Muscle of back (tissue), 11 donors: ENCODE results near the gene ALX3. TPM values are rescaled to one million over a fixed set of nuclear protein-coding genes. Genes with fewer than 3 reads are reported as not detected.

ENCODE experiments used
- DNase-seq, 3 donors: peaks; one replicate each; pipeline versions ENCODE4 v3.0.0 to v3.0.0-alpha.2; 2013
- polyA plus RNA-seq, 10 donors: library from polyadenylated mRNA; unstranded; fragments of 120-200 nt; gene quantifications; one replicate each; pipeline ENCODE4 v1.2.1, GENCODE V29; 2013; ENCODE audit not compliant: insufficient read length in 10 of 10

The ALX3 gene
- polyA plus RNA-seq, 10 donors = 0.33 TPM; not detected in 9

- no peak for DNase-seq
Observed at GRCh38 chr1:110065841-110066240, 4.6 kb downstream of the ALX3 start.

GRCh38 chr1:110064576-110065337, 5.7 kb downstream of the ALX3 start:
- no peak for DNase-seq

- no peak for DNase-seq
Observed at GRCh38 chr1:110063781-110064180, 6.7 kb downstream of the ALX3 start.

- DNase-seq = no peak
Observed at GRCh38 chr1:110062612-110063011, 7.9 kb downstream of the ALX3 start.

- DNase-seq = no peak
Observed at GRCh38 chr1:110061341-110061740, 9.1 kb downstream of the ALX3 start.

- DNase-seq = no peak
Observed at GRCh38 chr1:110060662-110061060, 9.8 kb downstream of the ALX3 start.

- DNase-seq = no peak
Observed at GRCh38 chr1:110060034-110060661, 10.3 kb downstream of the ALX3 start.

GRCh38 chr1:110059133-110059863, 11.2 kb downstream of the ALX3 start:
- DNase-seq = no peak

- DNase-seq = no peak
Observed at GRCh38 chr1:110058591-110058990, 11.9 kb downstream of the ALX3 start.

- DNase-seq = no peak
Observed at GRCh38 chr1:110057963-110058518, 12.4 kb downstream of the ALX3 start.

GRCh38 chr1:110056776-110057175, 13.7 kb downstream of the ALX3 start:
- peak in 1 of 3 donors; percentile 56 for DNase-seq

- DNase-seq = no peak
Observed at GRCh38 chr1:110056285-110056683, 14.2 kb downstream of the ALX3 start.

- DNase-seq = no peak
Observed at GRCh38 chr1:110055493-110056284, 14.8 kb downstream of the ALX3 start.

- peak in 2 of 3 donors; percentile 65 to 70 for DNase-seq
Observed at GRCh38 chr1:110053552-110054428, 16.7 kb downstream of the ALX3 start.

GRCh38 chr1:110051262-110051648, 19.2 kb downstream of the ALX3 start:
- DNase-seq = no peak

GRCh38 chr1:110050602-110051261, 19.7 kb downstream of the ALX3 start:
- no peak for DNase-seq

GRCh38 chr1:110049801-110050601, 20.5 kb downstream of the ALX3 start:
- DNase-seq = no peak

GRCh38 chr1:110048923-110049601, 21.4 kb downstream of the ALX3 start:
- DNase-seq = no peak

- DNase-seq = no peak
Observed at GRCh38 chr1:110048240-110048639, 22.2 kb downstream of the ALX3 start.
